HCT116 (cell line): ENCODE measurements around the gene CRHR1.

ENCODE experiments used
- CTCF ChIP-seq, 3 experiments: fragments of 200-600 bp in 1 of 3; sonication (generic) in 1 of 3; IDR thresholded peaks in 2 of 3; conservative IDR thresholded peaks in 1 of 3; 2 replicates each; pipeline ENCODE4 v1.5.1; 2012 to 2017; ENCODE audit warnings: low read depth in 2 of 3, low read length in 2 of 3, antibody characterized with exemption in 1 of 3, borderline replicate concordance in 1 of 3, control low read depth in 1 of 3, mild to moderate bottlenecking in 1 of 3, mixed read lengths in 1 of 3, mixed run types in 1 of 3, moderate library complexity in 1 of 3; ENCODE audit not compliant: insufficient read depth in 1 of 3
- EZH2 ChIP-seq: fragments of 200-600 bp; sonication (generic); IDR thresholded peaks from 2 replicates; pipeline ENCODE4 v1.6.1; 2017; ENCODE audit warnings: antibody characterized with exemption, mixed run types
- EZH2phosphoT487 ChIP-seq: fragments of 200-600 bp; IDR thresholded peaks from 2 replicates; pipeline ENCODE4 v1.6.1; 2018; ENCODE audit warnings: antibody characterized with exemption, borderline replicate concordance
- POLR2A ChIP-seq: IDR thresholded peaks from 2 replicates; pipeline ENCODE4 v1.7.0; 2011; ENCODE audit warnings: borderline replicate concordance; ENCODE audit not compliant: insufficient read depth, insufficient read length; ENCODE audit errors: extremely low read depth
- POLR2AphosphoS5 ChIP-seq: IDR thresholded peaks from 2 replicates; pipeline ENCODE4 v1.6.1; 2011; ENCODE audit warnings: mild to moderate bottlenecking, low read depth, low read length, moderate library complexity
- RAD21 ChIP-seq: IDR thresholded peaks from 2 replicates; pipeline ENCODE4 v1.6.1; 2012; ENCODE audit warnings: low read depth, mild to moderate bottlenecking
- REST ChIP-seq: IDR thresholded peaks from 2 replicates; pipeline ENCODE4 v1.6.1; 2012; ENCODE audit warnings: low read depth
- ZNF274 ChIP-seq: fragments of 200-500 bp; sonication (Bioruptor generic); IDR thresholded peaks from 2 replicates; pipeline ENCODE4 v1.6.1; 2014; ENCODE audit warnings: mild to moderate bottlenecking, low read depth, low read length, inconsistent platforms
- TF ChIP-seq, protein P1 (sequence below): IDR thresholded peaks from 2 replicates; pipeline ENCODE4 v1.6.1; 2012

- no peak for TF ChIP-seq ZNF274
- no peak for TF ChIP-seq POLR2A
- TF ChIP-seq CTCF (IDR thresholded peaks at IDR 0.05 in 2 of 3, conservative IDR thresholded peaks at IDR 0.05 in 1 of 3; ENCODE audit: borderline replicate concordance in 1 of 3, insufficient read depth in 1 of 3, low read depth in 2 of 3, low read length in 2 of 3) = peak; percentile 28 to 51 (median 40); a peak in 4 of 6 replicates
- no peak; the same call in 1 of the 2 replicates for TF ChIP-seq RAD21
- TF ChIP-seq EZH2 = no peak
- TF ChIP-seq, protein P1, sequence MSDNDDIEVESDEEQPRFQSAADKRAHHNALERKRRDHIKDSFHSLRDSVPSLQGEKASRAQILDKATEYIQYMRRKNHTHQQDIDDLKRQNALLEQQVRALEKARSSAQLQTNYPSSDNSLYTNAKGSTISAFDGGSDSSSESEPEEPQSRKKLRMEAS = no peak
- no peak for TF ChIP-seq POLR2AphosphoS5
- no peak for TF ChIP-seq EZH2phosphoT487
- no peak for TF ChIP-seq REST
Measured at GRCh38 chr17:45812102-45812501, 28.0 kb downstream of the CRHR1 start.
